DMS153 treated with DMSO at 0.1 percent for 48 hours (cell line): ENCODE results near the gene FAM217A.
"Not testable (repeated sequence)": the region's sequence is repeated elsewhere in the genome, so short reads cannot be mapped to it uniquely, and the experiment has no call there.

Experiments used
- DNase-seq: peaks from one replicate; lab custom pipeline; 2025; ENCODE audit not compliant: unreplicated experiment; lab: John Stamatoyannopoulos, UW

Gene FAM217A

GRCh38 chr6:4078691-4079471 is at the start of gene FAM217A:
FAM217A (minus strand) TSS chr6:4079137; CDS start chr6:4077414, 1,723 bp downstream.
- DNase-seq = no peak

- no peak for DNase-seq
Measured at GRCh38 chr6:4128072-4128471, 49.1 kb upstream of the FAM217A start.

- DNase-seq = no peak
Measured at GRCh38 chr6:4125933-4126864, 47.3 kb upstream of the FAM217A start.

- no peak for DNase-seq
Measured at GRCh38 chr6:4125500-4125899, 46.6 kb upstream of the FAM217A start.

- DNase-seq = no peak
Measured at GRCh38 chr6:4124351-4124750, 45.4 kb upstream of the FAM217A start.

GRCh38 chr6:4115741-4116140 is 36.8 kb upstream of the FAM217A start:
- DNase-seq = no peak

- DNase-seq = no peak
Measured at GRCh38 chr6:4114123-4114522, 35.2 kb upstream of the FAM217A start.

GRCh38 chr6:4113649-4114048 is 34.7 kb upstream of the FAM217A start:
- DNase-seq = no peak

GRCh38 chr6:4112366-4112765 is 33.4 kb upstream of the FAM217A start:
- DNase-seq = no peak

- not testable (repeated sequence) for DNase-seq
Measured at GRCh38 chr6:4109363-4109815, 30.5 kb upstream of the FAM217A start.

GRCh38 chr6:4108561-4109093 is 29.7 kb upstream of the FAM217A start:
- no peak for DNase-seq

- DNase-seq = no peak
Measured at GRCh38 chr6:4107873-4108272, 28.9 kb upstream of the FAM217A start.

- no peak for DNase-seq
Measured at GRCh38 chr6:4105980-4106536, 27.1 kb upstream of the FAM217A start.

- no peak for DNase-seq
Measured at GRCh38 chr6:4103929-4104328, 25.0 kb upstream of the FAM217A start.

- DNase-seq = no peak
Measured at GRCh38 chr6:4102687-4103244, 23.8 kb upstream of the FAM217A start.

- DNase-seq = no peak
Measured at GRCh38 chr6:4101298-4101697, 22.4 kb upstream of the FAM217A start.

- no peak for DNase-seq
Measured at GRCh38 chr6:4100655-4101054, 21.7 kb upstream of the FAM217A start.

- no peak for DNase-seq
Measured at GRCh38 chr6:4093288-4093687, 14.4 kb upstream of the FAM217A start.

GRCh38 chr6:4091941-4092340 is 13.0 kb upstream of the FAM217A start:
- DNase-seq = no peak

GRCh38 chr6:4090043-4090442 is 11.1 kb upstream of the FAM217A start:
- not testable (repeated sequence) for DNase-seq

- no peak for DNase-seq
Measured at GRCh38 chr6:4088704-4089103, 9.8 kb upstream of the FAM217A start.
